H9 (cell line): ENCODE data around the gene FLT1. TPM values are rescaled to one million over a fixed set of nuclear protein-coding genes. Genes with fewer than 3 reads are reported as not detected.

Source experiments
- DNase-seq: peaks from one replicate; pipeline ENCODE4 v3.0.0-alpha.2; 2017
- H2AFZ ChIP-seq: one replicate; pipeline ENCODE4 v1.6.1; 2013; ENCODE audit warnings: mild to moderate bottlenecking, low read length, control low read depth, moderate library complexity
- H2AK5ac ChIP-seq: 2 replicates; pipeline ENCODE4 v1.6.1; 2013; ENCODE audit warnings: low read length, control low read depth, mixed read lengths; ENCODE audit not compliant: insufficient read length
- H2BK120ac ChIP-seq: one replicate; pipeline ENCODE4 v1.6.1; 2013; ENCODE audit warnings: low read depth, mild to moderate bottlenecking, low read length, control low read depth, inconsistent platforms; ENCODE audit not compliant: poor library complexity, severe bottlenecking
- H2BK12ac ChIP-seq: 2 replicates; pipeline ENCODE4 v1.6.1; 2013; ENCODE audit warnings: low read length, control low read depth, mixed read lengths, low read depth; ENCODE audit not compliant: insufficient read length
- H2BK15ac ChIP-seq: 2 replicates; pipeline ENCODE4 v1.6.1; 2013; ENCODE audit warnings: low read depth, low read length, control low read depth
- H2BK20ac ChIP-seq: one replicate; pipeline ENCODE4 v1.6.1; 2013; ENCODE audit warnings: low read depth, mild to moderate bottlenecking, low read length, control low read depth, inconsistent platforms; ENCODE audit not compliant: poor library complexity, severe bottlenecking
- H2BK5ac ChIP-seq: 2 replicates; pipeline ENCODE4 v1.6.1; 2013; ENCODE audit warnings: low read length, control low read depth, mixed read lengths; ENCODE audit not compliant: insufficient read length
- H3K14ac ChIP-seq: 2 replicates; pipeline ENCODE4 v1.6.1; 2013; ENCODE audit warnings: low read length, control low read depth; ENCODE audit not compliant: insufficient read depth
- H3K18ac ChIP-seq: 2 replicates; pipeline ENCODE4 v1.6.1; 2013; ENCODE audit warnings: low read depth, mild to moderate bottlenecking, mixed read lengths, low read length, control low read depth; ENCODE audit not compliant: insufficient read length
- H3K23ac ChIP-seq: 2 replicates; pipeline ENCODE4 v1.6.1; 2013; ENCODE audit warnings: low read length, control low read depth, mixed read lengths, low read depth; ENCODE audit not compliant: insufficient read length
- H3K23me2 ChIP-seq: 2 replicates; pipeline ENCODE4 v1.6.1; 2013; ENCODE audit warnings: low read depth, mild to moderate bottlenecking, mixed read lengths, low read length, control low read depth; ENCODE audit not compliant: insufficient read length, poor library complexity, severe bottlenecking
- H3K27ac ChIP-seq: 2 replicates; pipeline ENCODE4 v1.5.1; 2013; ENCODE audit warnings: low read length, control low read depth, mixed read lengths, low read depth; ENCODE audit not compliant: insufficient read length
- H3K27me3 ChIP-seq: 2 replicates; pipeline ENCODE4 v1.6.1; 2013; ENCODE audit warnings: low read length, control low read depth, inconsistent platforms; ENCODE audit not compliant: insufficient read depth
- H3K4ac ChIP-seq: 2 replicates; pipeline ENCODE4 v1.6.1; 2013; ENCODE audit warnings: low read depth, mild to moderate bottlenecking, control low read depth, inconsistent platforms, low read length, moderate library complexity
- H3K4me1 ChIP-seq: 2 replicates; pipeline ENCODE4 v1.6.1; 2013; ENCODE audit warnings: low read length, control low read depth, inconsistent platforms; ENCODE audit not compliant: insufficient read depth
- H3K4me2 ChIP-seq: 2 replicates; pipeline ENCODE4 v1.6.1; 2013; ENCODE audit warnings: low read length, control low read depth, mixed read lengths; ENCODE audit not compliant: insufficient read length, insufficient read depth
- H3K56ac ChIP-seq: 2 replicates; pipeline ENCODE4 v1.6.1; 2013; ENCODE audit warnings: low read depth, mild to moderate bottlenecking, mixed read lengths, low read length, control low read depth; ENCODE audit not compliant: insufficient read length
- H3K79me1 ChIP-seq: 2 replicates; pipeline ENCODE4 v1.6.1; 2013; ENCODE audit warnings: low read depth, mild to moderate bottlenecking, moderate library complexity, low read length, control low read depth, inconsistent platforms; ENCODE audit not compliant: insufficient read depth, poor library complexity, severe bottlenecking
- H3K79me2 ChIP-seq: 2 replicates; pipeline ENCODE4 v1.6.1; 2013; ENCODE audit warnings: low read length, control low read depth, inconsistent platforms; ENCODE audit not compliant: insufficient read depth
- H3K9ac ChIP-seq: 2 replicates; pipeline ENCODE4 v1.6.1; 2013; ENCODE audit warnings: low read length, control low read depth, mixed read lengths; ENCODE audit not compliant: insufficient read length; ENCODE audit errors: extremely low read depth
- H3K9me3 ChIP-seq: one replicate; pipeline ENCODE4 v1.6.1; 2013; ENCODE audit warnings: low read depth, low read length, inconsistent platforms; ENCODE audit not compliant: control insufficient read depth
- H3T11ph ChIP-seq: one replicate; pipeline ENCODE4 v1.6.1; 2013; ENCODE audit warnings: mild to moderate bottlenecking, low read length, control low read depth, inconsistent platforms
- H4K20me1 ChIP-seq: one replicate; pipeline ENCODE4 v1.6.1; 2013; ENCODE audit not compliant: control insufficient read depth, insufficient read length, insufficient read depth
- H4K5ac ChIP-seq: 2 replicates; pipeline ENCODE4 v1.6.1; 2013; ENCODE audit warnings: low read depth, mild to moderate bottlenecking, mixed read lengths, low read length, control low read depth; ENCODE audit not compliant: insufficient read length
- H4K8ac ChIP-seq: replicated peaks from 2 replicates; pipeline ENCODE4 v1.6.1; 2013; ENCODE audit warnings: low read length, control low read depth, mixed read lengths, low read depth; ENCODE audit not compliant: insufficient read length
- H4K91ac ChIP-seq: 2 replicates; pipeline ENCODE4 v1.6.1; 2013; ENCODE audit warnings: low read depth, mild to moderate bottlenecking, moderate library complexity, mixed read lengths, low read length, control low read depth; ENCODE audit not compliant: insufficient read length
- H3K27ac Mint-ChIP-seq, 3 experiments: 2 replicates in 2 of 3; 3 replicates in 1 of 3; pipeline ENCODE4 v1.8.0; 2020 to 2021; ENCODE audit warnings: mixed read lengths in 3 of 3, mild to moderate bottlenecking in 1 of 3, moderate library complexity in 1 of 3
- H3K27me3 Mint-ChIP-seq: 2 replicates; pipeline ENCODE4 v1.8.0; 2021; ENCODE audit warnings: low read depth, mild to moderate bottlenecking, moderate library complexity, mixed read lengths
- H3K36me3 Mint-ChIP-seq, 3 experiments: 2 replicates in 2 of 3; 3 replicates in 1 of 3; pipeline ENCODE4 v1.8.0; 2020 to 2021; ENCODE audit warnings: low read depth in 3 of 3, mixed read lengths in 3 of 3; ENCODE audit not compliant: insufficient read depth in 1 of 3
- H3K4me1 Mint-ChIP-seq, 2 experiments: 2 replicates each; pipeline ENCODE4 v1.8.0; 2020; ENCODE audit warnings: mixed read lengths in 2 of 2
- H3K4me3 Mint-ChIP-seq, 2 experiments: 2 replicates in 1 of 2; 3 replicates in 1 of 2; pipeline ENCODE4 v1.8.0; 2020 to 2021; ENCODE audit warnings: mild to moderate bottlenecking in 2 of 2, mixed read lengths in 2 of 2, moderate library complexity in 1 of 2
- H3K9me3 Mint-ChIP-seq, 2 experiments: 2 replicates in 1 of 2; 3 replicates in 1 of 2; pipeline ENCODE4 v1.8.0; 2020; ENCODE audit warnings: mild to moderate bottlenecking in 2 of 2, mixed read lengths in 2 of 2, moderate library complexity in 1 of 2
- WGBS: extraction: QIAGEN DNeasy Blood & Tissue Kit; methylation state at CpG from one replicate; pipeline ENCODE4 v1.1.7; 2013; ENCODE audit warnings: missing lambda C conversion rate, low lambda C conversion rate, mixed read lengths; ENCODE audit not compliant: insufficient read length; ENCODE audit errors: extremely low coverage; 5-methylcytosine and 5-hydroxymethylcytosine counted together
- total RNA-seq: library from RNA; stranded (reverse); gene quantifications from 2 replicates; pipeline ENCODE4 v1.2.1, GENCODE V29; 2021
- TF ChIP-seq, protein P1 (sequence below): fragments of 200-600 bp; sonication (generic); conservative IDR thresholded peaks from 3 replicates; pipeline ENCODE4 v1.8.0; 2021; ENCODE audit warnings: antibody characterized with exemption, mild to moderate bottlenecking

The FLT1 gene
- total RNA-seq, 1 experiment from 2014 or later: 84.1 TPM

DNA sequence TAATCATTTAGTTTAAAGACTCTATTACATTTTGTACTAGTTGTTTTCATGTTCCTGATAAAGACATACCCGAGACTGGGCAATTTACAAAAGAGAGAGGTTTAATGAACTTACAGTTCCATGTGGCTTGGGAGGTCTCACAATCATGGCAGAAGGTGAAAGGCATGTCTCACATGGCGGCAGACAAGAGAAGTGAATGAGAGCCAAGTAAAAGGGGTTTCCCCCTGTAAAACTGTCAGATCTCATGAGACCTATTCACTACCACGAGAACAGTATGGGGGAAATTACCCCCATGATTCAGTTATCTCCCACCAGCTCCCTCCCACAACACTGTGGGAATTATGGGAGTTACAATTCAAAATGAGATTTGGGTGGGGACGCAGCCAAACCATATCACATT is 227.4 kb downstream of the FLT1 start:
- H2BK12ac ChIP-seq: no peak overlapping the region
- TF ChIP-seq, protein P1, sequence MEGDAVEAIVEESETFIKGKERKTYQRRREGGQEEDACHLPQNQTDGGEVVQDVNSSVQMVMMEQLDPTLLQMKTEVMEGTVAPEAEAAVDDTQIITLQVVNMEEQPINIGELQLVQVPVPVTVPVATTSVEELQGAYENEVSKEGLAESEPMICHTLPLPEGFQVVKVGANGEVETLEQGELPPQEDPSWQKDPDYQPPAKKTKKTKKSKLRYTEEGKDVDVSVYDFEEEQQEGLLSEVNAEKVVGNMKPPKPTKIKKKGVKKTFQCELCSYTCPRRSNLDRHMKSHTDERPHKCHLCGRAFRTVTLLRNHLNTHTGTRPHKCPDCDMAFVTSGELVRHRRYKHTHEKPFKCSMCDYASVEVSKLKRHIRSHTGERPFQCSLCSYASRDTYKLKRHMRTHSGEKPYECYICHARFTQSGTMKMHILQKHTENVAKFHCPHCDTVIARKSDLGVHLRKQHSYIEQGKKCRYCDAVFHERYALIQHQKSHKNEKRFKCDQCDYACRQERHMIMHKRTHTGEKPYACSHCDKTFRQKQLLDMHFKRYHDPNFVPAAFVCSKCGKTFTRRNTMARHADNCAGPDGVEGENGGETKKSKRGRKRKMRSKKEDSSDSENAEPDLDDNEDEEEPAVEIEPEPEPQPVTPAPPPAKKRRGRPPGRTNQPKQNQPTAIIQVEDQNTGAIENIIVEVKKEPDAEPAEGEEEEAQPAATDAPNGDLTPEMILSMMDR: no peak
- H3K23me2 ChIP-seq: no peaks in the 10 kb centered on the region
- H3K27ac ChIP-seq: no peak overlapping the region
- H4K8ac ChIP-seq: no peak overlapping the region
- no peak overlapping the region for H2BK15ac ChIP-seq
- Mint-ChIP-seq H3K27me3 (no peaks in the 10 kb centered on the region), H3K27ac (peak overlapping the region in 1 of 3 experiments; percentile 15; a peak in 2 of 7 replicates), H3K4me1 (no peaks in the 10 kb centered on the region), H3K4me3 (no peak overlapping the region), H3K36me3 (peaks cover 16 to 71% (median 50%) of the 10 kb centered on the region in 3 experiments; a peak in 6 of 7 replicates), H3K9me3 (no peaks in the 10 kb centered on the region)
- WGBS: no CpG with 5 or more reads among the region's 4 CpGs
- no peak overlapping the region for H3K23ac ChIP-seq
- H3K4me2 ChIP-seq: no peak overlapping the region
- no peak overlapping the region for H2AFZ ChIP-seq
- H3K4me1 ChIP-seq: no peaks in the 10 kb centered on the region
- no peak overlapping the region for H4K91ac ChIP-seq
- H3K27me3 ChIP-seq: no peaks in the 10 kb centered on the region
- no peak for DNase-seq
- no peaks in the 10 kb centered on the region for H3K79me1 ChIP-seq
- H2BK120ac ChIP-seq: no peak overlapping the region
- H2BK20ac ChIP-seq: no peak overlapping the region
- H3T11ph ChIP-seq: no peak overlapping the region
- no peak overlapping the region for H2AK5ac ChIP-seq
- H4K5ac ChIP-seq: no peak overlapping the region
- no peak overlapping the region for H3K9ac ChIP-seq
- no peak overlapping the region for H3K4ac ChIP-seq
- no peaks in the 10 kb centered on the region for H4K20me1 ChIP-seq
- H3K79me2 ChIP-seq: no peaks in the 10 kb centered on the region
- H3K14ac ChIP-seq: no peak overlapping the region
- H3K18ac ChIP-seq: no peak overlapping the region
- H2BK5ac ChIP-seq: no peak overlapping the region
- no peaks in the 10 kb centered on the region for H3K9me3 ChIP-seq
- no peak overlapping the region for H3K56ac ChIP-seq
